NB4 (cell line): Measurements from ENCODE around the gene ACE.

ENCODE experiments used
- DNase-seq: peaks from one replicate; pipeline ENCODE4 v3.0.0; 2010; ENCODE audit warnings: low read depth
- H3K4me3 ChIP-seq: one replicate; pipeline ENCODE4 v1.5.1; 2011; ENCODE audit warnings: mild to moderate bottlenecking, low read depth, low read length, moderate library complexity
- MYC ChIP-seq: IDR thresholded peaks from 2 replicates; pipeline ENCODE4 v1.6.1; 2011; ENCODE audit warnings: low read depth, low read length
- POLR2A ChIP-seq: IDR thresholded peaks from 2 replicates; pipeline ENCODE4 v1.6.1; 2011; ENCODE audit warnings: mild to moderate bottlenecking; ENCODE audit not compliant: insufficient read length; ENCODE audit errors: extremely low read depth
- TF ChIP-seq, protein P1 (sequence below): IDR thresholded peaks from one replicate; pipeline ENCODE4 v1.5.1; 2012; ENCODE audit warnings: low read depth, low read length
- TF ChIP-seq, protein P2 (sequence below): IDR thresholded peaks from 2 replicates; pipeline ENCODE4 v1.6.1; 2011; ENCODE audit warnings: low read depth, low read length

The ACE gene

DNA sequence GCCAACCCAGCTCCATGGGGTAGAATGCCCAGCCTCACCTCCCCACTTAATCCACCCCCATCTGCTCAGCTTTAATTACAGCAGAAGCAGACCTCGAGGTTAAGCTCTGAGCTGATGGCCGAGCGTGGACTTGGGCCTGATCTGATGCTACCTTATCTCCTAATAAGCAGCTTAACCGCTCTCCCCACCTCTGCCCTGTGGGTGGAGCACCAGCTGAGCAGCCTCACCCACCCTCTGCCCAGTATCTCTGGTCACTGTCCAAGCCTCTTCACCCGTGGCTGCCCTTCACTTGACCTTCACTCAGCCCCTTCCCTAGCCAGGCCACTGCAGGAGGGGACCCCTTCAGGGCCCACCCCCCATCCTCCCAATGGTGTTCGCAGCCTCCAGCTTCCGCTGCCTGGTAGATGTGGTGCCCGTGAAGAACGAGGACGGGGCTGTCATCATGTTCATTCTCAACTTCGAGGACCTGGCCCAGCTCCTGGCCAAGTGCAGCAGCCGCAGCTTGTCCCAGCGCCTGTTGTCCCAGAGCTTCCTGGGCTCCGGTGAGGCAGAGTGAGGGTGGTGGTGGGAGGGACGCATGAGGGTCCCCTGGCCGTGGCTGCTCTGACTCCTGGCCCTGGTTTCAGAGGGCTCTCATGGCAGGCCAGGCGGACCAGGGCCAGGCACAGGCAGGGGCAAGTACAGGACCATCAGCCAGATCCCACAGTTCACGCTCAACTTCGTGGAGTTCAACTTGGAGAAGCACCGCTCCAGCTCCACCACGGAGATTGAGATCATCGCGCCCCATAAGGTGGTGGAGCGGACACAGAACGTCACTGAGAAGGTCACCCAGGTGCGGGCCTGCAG, 53.1 kb downstream of the ACE start:
- H3K4me3 ChIP-seq, result no peak overlapping the region
- DNase-seq, result no peak
- TF ChIP-seq, protein P1, sequence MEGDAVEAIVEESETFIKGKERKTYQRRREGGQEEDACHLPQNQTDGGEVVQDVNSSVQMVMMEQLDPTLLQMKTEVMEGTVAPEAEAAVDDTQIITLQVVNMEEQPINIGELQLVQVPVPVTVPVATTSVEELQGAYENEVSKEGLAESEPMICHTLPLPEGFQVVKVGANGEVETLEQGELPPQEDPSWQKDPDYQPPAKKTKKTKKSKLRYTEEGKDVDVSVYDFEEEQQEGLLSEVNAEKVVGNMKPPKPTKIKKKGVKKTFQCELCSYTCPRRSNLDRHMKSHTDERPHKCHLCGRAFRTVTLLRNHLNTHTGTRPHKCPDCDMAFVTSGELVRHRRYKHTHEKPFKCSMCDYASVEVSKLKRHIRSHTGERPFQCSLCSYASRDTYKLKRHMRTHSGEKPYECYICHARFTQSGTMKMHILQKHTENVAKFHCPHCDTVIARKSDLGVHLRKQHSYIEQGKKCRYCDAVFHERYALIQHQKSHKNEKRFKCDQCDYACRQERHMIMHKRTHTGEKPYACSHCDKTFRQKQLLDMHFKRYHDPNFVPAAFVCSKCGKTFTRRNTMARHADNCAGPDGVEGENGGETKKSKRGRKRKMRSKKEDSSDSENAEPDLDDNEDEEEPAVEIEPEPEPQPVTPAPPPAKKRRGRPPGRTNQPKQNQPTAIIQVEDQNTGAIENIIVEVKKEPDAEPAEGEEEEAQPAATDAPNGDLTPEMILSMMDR, result no peak
- TF ChIP-seq MYC, result no peak
- no peak for TF ChIP-seq POLR2A
- TF ChIP-seq, protein P2, sequence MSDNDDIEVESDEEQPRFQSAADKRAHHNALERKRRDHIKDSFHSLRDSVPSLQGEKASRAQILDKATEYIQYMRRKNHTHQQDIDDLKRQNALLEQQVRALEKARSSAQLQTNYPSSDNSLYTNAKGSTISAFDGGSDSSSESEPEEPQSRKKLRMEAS, result no peak

DNA sequence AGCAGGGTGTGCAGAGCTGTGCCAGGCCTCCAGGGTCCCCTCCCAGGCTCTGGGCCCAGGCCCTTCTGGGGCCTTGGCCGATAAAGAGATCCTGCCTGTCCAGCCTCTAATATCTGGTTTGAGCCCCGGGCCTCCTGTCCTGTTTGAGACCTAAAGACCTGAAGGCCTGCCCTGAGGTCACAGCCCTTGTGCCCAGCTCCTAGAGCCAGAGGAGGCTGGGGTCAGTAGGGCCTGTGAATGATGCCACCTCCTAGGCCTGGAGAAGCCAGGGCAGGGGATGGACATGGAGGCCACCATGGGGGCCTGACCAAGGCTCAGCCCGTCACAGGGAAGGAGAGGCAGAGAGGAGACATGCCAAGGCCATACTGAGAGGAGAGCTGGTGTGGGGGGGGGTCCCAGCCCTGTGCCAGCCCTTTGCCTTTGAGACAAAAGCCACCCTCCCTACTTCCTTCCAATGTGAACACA, 53.7 kb downstream of the ACE start:
- no peak for TF ChIP-seq POLR2A
- TF ChIP-seq, protein P1, result no peak
- no peak for TF ChIP-seq MYC
- TF ChIP-seq, protein P2, result no peak
- no peak for DNase-seq
- no peak overlapping the region for H3K4me3 ChIP-seq

DNA sequence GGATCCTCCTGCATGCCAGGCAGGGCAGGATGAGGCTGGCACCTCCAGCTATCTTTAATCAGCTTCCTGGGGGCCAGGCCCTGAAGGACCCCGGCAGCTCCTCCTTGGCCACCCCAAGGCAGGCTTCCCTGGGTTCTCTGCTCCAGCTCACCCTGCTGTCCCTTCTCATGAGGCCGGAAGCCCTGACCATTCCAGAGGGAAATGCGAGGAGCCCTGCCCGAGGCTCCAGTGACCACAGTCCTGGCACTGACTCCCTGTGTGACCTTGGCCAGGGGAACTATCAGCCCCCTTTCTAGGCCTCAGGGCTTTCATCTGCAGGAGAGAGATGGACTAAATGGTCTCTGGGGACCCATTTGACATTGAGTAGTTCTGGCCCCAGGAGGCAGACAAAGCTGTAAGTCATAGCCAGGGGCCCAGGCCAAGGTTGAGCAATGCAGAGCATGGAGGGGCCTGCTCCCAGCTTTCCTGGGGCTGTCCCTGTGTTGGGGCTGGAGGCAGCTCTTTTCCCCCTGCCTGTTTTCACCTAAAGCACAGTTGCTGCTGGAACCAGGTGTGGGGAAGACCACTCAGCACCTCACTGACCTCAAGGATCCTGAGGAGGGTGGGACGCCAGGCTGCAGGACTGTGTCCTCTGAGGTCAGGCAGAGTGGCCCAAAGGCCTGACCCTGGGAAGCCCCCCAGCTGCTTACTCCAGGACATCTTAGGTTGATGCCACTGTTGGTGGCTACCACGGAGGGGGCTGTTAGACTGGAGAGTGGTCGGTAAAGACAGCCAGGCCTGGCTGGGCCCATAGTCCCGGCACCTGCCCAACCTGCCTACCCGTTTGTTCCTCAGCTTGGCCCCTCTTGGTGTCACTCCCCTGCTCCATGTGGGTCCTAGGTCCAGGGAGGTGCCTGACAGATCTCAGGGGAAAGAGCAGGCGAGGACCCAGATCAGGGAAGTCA, 54.4 kb downstream of the ACE start:
- TF ChIP-seq MYC (no peak), POLR2A (no peak)
- TF ChIP-seq, protein P2, result no peak; the same call in 1 of the 2 replicates
- H3K4me3 ChIP-seq, result no peak overlapping the region
- DNase-seq, result peak; percentile 87

DNA sequence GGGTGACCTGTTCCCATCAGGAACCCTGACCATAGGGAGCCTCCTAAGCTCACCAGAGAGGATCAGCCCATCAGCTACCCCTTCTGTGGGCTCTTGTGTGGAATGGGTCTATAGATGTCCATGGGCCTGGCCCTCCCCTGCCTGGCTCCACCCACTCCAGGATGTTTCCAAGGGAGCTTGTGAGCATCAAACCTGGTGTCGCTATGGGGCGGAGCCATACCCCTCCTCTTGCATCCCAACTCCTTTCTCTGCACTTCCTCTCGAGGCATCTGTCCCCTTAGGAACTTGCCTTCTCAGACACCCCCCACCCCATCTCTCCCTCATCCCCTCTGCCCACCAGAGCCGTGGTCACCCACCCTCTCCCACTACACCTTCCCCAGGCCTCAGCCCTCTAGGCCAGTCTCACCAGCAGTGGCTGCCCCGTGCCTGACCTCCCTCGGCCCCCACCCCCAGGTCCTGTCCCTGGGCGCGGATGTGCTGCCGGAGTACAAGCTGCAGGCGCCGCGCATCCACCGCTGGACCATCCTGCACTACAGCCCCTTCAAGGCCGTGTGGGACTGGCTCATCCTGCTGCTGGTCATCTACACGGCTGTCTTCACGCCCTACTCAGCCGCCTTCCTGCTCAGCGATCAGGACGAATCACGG, 56.7 kb downstream of the ACE start:
- H3K4me3 ChIP-seq, result no peak overlapping the region
- TF ChIP-seq, protein P1, result no peak
- no peak for TF ChIP-seq POLR2A
- TF ChIP-seq MYC, result no peak
- peak; percentile 16 for DNase-seq

DNA sequence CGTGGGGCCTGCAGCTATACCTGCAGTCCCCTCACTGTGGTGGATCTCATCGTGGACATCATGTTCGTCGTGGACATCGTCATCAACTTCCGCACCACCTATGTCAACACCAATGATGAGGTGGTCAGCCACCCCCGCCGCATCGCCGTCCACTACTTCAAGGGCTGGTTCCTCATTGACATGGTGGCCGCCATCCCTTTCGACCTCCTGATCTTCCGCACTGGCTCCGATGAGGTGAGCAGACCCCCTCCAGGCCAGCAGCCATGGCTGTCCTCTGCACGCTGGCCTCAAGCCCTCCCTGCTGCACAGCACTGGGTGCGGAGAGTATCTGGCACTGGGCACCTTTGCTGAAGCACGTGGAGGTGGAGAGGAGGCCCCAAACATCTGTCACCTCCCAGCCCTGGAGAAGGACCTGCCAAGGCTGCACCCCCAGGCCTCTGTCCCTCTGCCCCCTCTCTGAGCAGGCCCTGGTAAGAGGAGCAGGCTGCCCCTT, 57.3 kb downstream of the ACE start:
- TF ChIP-seq POLR2A, result no peak
- TF ChIP-seq, protein P2, result no peak
- no peak for TF ChIP-seq MYC
- no peak for DNase-seq
- no peak overlapping the region for H3K4me3 ChIP-seq

DNA sequence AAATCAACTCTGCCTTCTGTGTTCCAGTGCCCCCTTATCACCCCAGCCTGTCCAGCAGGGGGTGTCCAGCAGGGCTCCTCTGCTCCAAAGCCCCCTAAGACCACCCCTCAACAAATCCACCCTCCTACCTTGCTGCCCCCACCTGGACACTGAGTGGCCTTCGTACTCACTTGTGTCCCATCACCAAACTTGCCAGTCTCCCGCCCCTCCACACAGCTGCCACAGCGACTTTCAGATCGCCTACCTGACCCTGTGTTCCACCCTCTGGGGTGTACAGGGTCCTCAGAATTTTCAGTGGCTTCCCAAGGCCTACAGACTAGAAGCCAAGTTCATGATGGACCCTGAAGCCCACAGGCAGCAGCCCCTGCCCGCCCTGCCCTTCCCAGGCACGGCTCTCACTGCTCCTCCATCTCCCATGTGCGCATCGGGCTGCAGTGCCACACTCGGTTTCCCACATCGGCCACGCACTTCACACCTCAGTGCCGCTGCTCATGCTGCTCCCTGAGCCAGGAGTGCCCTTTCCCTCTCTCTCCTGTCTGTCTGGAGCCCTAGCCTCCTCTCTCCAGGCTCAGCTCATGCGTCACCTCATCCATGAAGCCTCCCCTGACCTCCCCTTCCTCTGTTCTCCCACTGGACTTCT, 58.1 kb downstream of the ACE start:
- TF ChIP-seq POLR2A (no peak), MYC (no peak)
- TF ChIP-seq, protein P2, result no peak
- TF ChIP-seq, protein P1, result no peak
- DNase-seq, result no peak
- no peak overlapping the region for H3K4me3 ChIP-seq
